K562 (cell line): ENCODE results near the gene E2F2. TPM values are rescaled to one million over a fixed set of nuclear protein-coding genes. Genes with fewer than 3 reads are reported as not detected.
A peak's percentile ranks its signal among the peaks of the same experiment; 100 is the strongest.

Experiments used
- ARID3A ChIP-seq: IDR thresholded peaks from 2 replicates; pipeline ENCODE4 v1.6.1; 2012; ENCODE audit warnings: low read depth, low read length, improper control_type of control experiment, borderline replicate concordance
- MED1 ChIP-seq: sonication (generic); formaldehyde crosslinking; IDR thresholded peaks from 2 replicates; pipeline ENCODE4 v1.8.1; 2023; ENCODE audit warnings: missing genetic modification reagents, borderline replicate concordance
- NFRKB ChIP-seq: fragments of 450-650 bp; IDR thresholded peaks from 2 replicates; pipeline ENCODE4 v1.6.1; 2016; ENCODE audit warnings: low read depth
- RBFOX2 ChIP-seq: fragments of 200-400 bp; formaldehyde crosslinking; IDR thresholded peaks from 2 replicates; pipeline ENCODE4 v1.6.1; 2017; ENCODE audit warnings: low read depth, mild to moderate bottlenecking, low read length, moderate library complexity
- RCOR1 ChIP-seq, 2 experiments: IDR thresholded peaks; 2 replicates each; pipeline ENCODE4 v1.6.1; 2012; ENCODE audit warnings: low read depth in 2 of 2, low read length in 2 of 2, borderline replicate concordance in 1 of 2, improper control_type of control experiment in 1 of 2
- SIN3B ChIP-seq: fragments of 450-650 bp; IDR thresholded peaks from 2 replicates; pipeline ENCODE4 v1.6.1; 2017; ENCODE audit warnings: low read depth, mild to moderate bottlenecking, moderate library complexity
- polyA plus RNA-seq, 8 experiments: library from polyadenylated mRNA; depleted of rRNA in 4 of 8; stranded (reverse) in 5 of 8; unstranded in 3 of 8; fragments of >200 nt; fragmentation: Nextera tagmentation in 2 of 8; fragmentation: Illumina TruSeq in 1 of 8; extraction: Ambion mirVana in 2 of 8; extraction: Trizol in 1 of 8; gene quantifications; 2 replicates each; pipeline versions ENCODE4 v1.2.1 to v1.2.3, GENCODE V29; 2011 to 2014; ENCODE audit warnings: inconsistent platforms in 1 of 8, missing spikeins in 1 of 8
- total RNA-seq, 7 experiments: library from RNA; depleted of rRNA in 6 of 7; stranded (reverse); fragments of >200 nt in 6 of 7; fragmentation: Illumina TruSeq in 2 of 7; extraction: Trizol in 2 of 7; gene quantifications; 2 replicates each; pipeline versions ENCODE4 v1.2.1 to v1.2.3, GENCODE V29; 2011 to 2021; ENCODE audit warnings: low replicate concordance in 1 of 7
- TF ChIP-seq, protein P1 (sequence below), 2 experiments: fragments of 450-650 bp; formaldehyde crosslinking in 1 of 2; IDR thresholded peaks; 2 replicates each; pipeline versions ENCODE4 v1.4.0 to v1.6.1; 2014 to 2020; ENCODE audit warnings: mild to moderate bottlenecking in 2 of 2, borderline replicate concordance in 1 of 2, low read depth in 1 of 2

E2F2 gene
- total and polyA plus RNA-seq, 9 of the 15 experiments (the other 6 are each of a cell fraction or from before 2014, with no cell fraction given) = 3.1 to 25.3 (median 11.4) TPM

DNA sequence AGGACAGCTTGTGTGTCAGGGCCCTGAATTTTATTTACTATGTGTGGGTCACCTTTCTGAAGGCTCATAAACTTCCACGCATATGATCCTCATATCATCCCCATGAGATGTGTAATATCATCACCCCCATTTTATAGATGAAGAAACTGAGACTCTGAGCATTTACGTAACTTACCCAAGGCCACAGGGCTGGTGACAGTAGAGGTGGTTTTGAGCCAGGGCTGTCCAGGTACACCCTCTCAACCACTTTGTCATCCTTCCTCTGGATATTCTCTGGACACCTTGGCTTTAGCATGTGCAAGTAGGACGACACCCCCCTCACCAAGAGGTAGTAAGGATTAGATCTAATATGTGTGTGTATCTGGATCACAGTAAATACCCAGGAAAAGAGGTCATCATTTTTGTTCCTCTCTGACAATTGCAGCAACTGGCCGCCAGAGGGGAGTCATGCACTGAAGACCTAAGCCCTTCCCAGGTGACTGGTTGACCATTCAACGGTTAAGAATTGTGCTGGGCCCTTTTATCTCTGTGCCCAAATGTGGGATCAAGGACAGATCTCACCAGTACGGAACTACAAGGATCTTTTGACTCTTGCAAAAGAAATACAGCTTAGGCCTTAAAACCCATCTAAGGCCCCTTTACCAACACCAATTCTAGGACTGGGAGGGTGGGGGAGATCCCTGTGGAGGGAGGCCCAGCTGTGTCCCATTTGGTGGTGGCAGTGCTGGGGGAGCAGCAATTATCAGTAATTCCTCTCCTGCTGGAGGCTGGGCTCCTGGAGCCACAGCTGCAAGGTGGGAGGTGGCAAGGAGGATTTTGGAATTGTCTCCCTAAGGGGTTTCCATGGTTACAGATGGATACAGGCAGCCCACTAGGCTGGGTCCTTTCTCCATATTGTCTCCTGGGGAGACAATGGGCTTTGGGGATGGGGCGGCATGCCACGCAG lies 13.7 kb upstream of the E2F2 start (continued):
- TF ChIP-seq, protein P1, sequence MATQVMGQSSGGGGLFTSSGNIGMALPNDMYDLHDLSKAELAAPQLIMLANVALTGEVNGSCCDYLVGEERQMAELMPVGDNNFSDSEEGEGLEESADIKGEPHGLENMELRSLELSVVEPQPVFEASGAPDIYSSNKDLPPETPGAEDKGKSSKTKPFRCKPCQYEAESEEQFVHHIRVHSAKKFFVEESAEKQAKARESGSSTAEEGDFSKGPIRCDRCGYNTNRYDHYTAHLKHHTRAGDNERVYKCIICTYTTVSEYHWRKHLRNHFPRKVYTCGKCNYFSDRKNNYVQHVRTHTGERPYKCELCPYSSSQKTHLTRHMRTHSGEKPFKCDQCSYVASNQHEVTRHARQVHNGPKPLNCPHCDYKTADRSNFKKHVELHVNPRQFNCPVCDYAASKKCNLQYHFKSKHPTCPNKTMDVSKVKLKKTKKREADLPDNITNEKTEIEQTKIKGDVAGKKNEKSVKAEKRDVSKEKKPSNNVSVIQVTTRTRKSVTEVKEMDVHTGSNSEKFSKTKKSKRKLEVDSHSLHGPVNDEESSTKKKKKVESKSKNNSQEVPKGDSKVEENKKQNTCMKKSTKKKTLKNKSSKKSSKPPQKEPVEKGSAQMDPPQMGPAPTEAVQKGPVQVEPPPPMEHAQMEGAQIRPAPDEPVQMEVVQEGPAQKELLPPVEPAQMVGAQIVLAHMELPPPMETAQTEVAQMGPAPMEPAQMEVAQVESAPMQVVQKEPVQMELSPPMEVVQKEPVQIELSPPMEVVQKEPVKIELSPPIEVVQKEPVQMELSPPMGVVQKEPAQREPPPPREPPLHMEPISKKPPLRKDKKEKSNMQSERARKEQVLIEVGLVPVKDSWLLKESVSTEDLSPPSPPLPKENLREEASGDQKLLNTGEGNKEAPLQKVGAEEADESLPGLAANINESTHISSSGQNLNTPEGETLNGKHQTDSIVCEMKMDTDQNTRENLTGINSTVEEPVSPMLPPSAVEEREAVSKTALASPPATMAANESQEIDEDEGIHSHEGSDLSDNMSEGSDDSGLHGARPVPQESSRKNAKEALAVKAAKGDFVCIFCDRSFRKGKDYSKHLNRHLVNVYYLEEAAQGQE (IDR thresholded peaks at IDR 0.05; ENCODE audit: borderline replicate concordance) = peak; percentile 97
- TF ChIP-seq, protein P1 (CRISPR knock-in tag; IDR thresholded peaks at IDR 0.05; ENCODE audit: low read depth) = no peak
- TF ChIP-seq RCOR1 (IDR thresholded peaks at IDR 0.05; ENCODE audit: borderline replicate concordance in 1 of 2, low read depth in 2 of 2, low read length in 2 of 2) (peak; percentile 9 to 12; a peak in 1 of 4 replicates), RBFOX2 (no peak), NFRKB (no peak), ARID3A (peak; percentile 60; the same call in 1 of the 2 replicates), MED1 (CRISPR knock-in tag) (no peak), SIN3B (peak; percentile 49; the same call in 1 of the 2 replicates)
